ENCODE data around the gene AKNA.

AKNA gene

DNA sequence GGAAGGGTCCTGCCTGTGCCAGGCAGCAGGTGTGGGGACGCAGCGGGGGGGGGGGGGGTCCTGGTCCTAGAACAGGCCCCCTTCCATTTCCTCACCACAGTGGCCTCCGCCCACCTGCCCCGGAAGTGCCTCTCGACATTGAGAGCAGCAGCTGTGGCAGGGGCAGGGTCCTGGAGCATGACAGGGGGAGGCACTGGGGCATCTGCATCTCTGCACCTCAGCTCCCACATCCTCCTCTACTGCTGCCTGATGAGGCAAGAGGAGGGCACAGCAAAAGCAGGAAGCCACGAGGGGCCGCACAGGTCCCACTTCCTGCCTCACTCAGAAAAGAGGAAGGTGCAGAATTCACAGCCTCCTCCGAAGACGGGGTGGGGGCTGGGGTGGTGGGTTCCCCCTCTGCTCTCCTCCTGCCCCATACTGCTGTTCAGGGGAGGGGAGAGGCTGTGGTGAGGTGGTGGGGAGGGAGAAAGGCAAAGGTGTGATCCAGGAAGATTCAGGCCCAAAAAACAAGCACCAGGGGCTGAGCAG is 14.8 kb downstream of the AKNA start:
- peak overlapping the region; percentile 79 to 80 for H3K4me3 Mint-ChIP-seq
- no peaks in the 10 kb centered on the region for H3K27me3 Mint-ChIP-seq
- no peaks in the 10 kb centered on the region for H3K9me3 Mint-ChIP-seq
- peak overlapping the region; percentile 76 to 84 for H3K27ac Mint-ChIP-seq
- peaks cover 69 to 74% of the 10 kb centered on the region in 2 donors for H3K4me1 Mint-ChIP-seq (ENCODE audit: low read depth in 2 of 2)
- peaks cover 97% of the 10 kb centered on the region for H3K36me3 Mint-ChIP-seq (ENCODE audit: insufficient read depth)
- ATAC-seq (replicated peaks) (peak; percentile 75), DNase-seq (peak; percentile 81 to 87 (median 84))

DNA sequence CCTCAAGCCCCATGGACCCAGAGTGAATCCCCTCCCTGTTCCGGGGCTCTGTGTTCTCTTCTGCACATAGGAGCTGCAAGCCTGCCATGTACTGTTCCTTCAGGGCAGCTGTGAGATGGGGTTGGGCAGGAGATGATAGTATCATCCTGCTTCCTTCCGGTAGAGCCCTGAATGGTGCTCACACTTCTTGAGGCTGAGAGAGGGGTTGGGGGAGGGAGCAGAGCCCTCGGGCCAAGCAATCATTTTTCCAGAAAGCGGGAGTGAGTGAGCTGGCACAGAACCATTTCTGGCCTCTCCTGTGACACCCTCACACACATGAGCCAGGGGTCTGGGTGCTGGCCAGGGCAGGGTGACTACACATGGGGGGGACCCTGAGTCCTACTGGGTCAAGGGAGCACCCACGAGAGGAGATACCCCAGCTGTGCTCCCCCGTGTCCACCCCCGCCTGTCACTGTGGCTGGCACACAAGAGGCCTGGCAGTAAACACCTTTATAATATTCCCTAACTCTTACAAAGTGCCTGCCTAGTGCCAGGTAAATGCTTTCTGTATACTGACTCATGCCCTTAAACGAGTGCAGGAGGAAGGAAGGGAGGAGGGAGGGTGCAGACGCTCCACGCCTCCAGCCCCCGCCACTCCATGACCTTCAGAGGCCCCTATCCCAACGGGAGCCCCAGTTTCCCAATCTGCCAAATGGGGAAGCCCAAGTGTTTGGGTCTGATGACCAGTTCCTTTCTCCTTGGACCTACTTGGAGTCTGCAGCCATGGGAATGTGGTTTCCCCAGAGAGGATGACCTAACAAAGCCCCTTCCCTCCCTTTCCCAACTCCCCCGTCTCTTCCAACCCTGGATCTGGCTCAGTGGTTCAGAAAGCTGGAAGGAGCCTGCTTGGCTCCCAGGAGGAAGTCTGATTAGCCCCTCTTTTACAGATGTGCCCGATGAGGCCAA is 15.5 kb downstream of the AKNA start:
- Mint-ChIP-seq H3K27me3 (no peaks in the 10 kb centered on the region), H3K4me3 (peak overlapping the region; percentile 79 to 80), H3K36me3 (ENCODE audit: insufficient read depth) (peaks cover 97% of the 10 kb centered on the region), H3K4me1 (ENCODE audit: low read depth in 2 of 2) (peaks cover 68 to 74% of the 10 kb centered on the region in 2 donors), H3K9me3 (no peaks in the 10 kb centered on the region), H3K27ac (peak overlapping the region; percentile 76 to 84)
- peak; percentile 30 for ATAC-seq (replicated peaks)
- peak; percentile 46 to 58 (median 46) for DNase-seq

GRCh38 chr9:114371343-114371944 is 16.3 kb downstream of the AKNA start:
- H3K9me3 Mint-ChIP-seq, result no peaks in the 10 kb centered on the region
- peak overlapping the region; percentile 76 to 84 for H3K27ac Mint-ChIP-seq
- peaks cover 68 to 74% of the 10 kb centered on the region in 2 donors for H3K4me1 Mint-ChIP-seq (ENCODE audit: low read depth in 2 of 2)
- ATAC-seq (replicated peaks), result no peak
- H3K4me3 Mint-ChIP-seq, result peak overlapping the region; percentile 79 to 80
- no peak for DNase-seq
- H3K27me3 Mint-ChIP-seq, result no peaks in the 10 kb centered on the region
- peaks cover 97% of the 10 kb centered on the region for H3K36me3 Mint-ChIP-seq (ENCODE audit: insufficient read depth)

DNA sequence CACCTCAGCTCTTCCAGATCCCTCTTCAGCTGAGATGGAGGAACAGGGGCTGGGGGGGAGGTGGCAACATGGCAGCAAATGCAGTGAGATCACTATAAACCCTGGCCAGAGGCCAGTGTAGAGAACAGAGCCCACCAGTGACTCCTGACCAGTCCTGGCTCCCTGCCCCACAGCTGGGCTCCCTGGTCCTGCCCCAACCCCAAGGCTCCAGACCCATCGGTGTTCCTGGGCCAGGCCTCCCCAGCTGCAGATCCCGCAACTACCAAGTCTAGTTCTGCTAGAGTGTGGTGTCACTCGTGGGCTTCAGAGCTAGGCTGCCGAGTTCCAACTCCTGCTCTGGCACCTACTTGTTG is 16.8 kb downstream of the AKNA start:
- DNase-seq (no peak), ATAC-seq (replicated peaks) (no peak)
- no peaks in the 10 kb centered on the region for H3K9me3 Mint-ChIP-seq
- peak overlapping the region; percentile 79 to 80 for H3K4me3 Mint-ChIP-seq
- peaks cover 98% of the 10 kb centered on the region for H3K36me3 Mint-ChIP-seq (ENCODE audit: insufficient read depth)
- no peaks in the 10 kb centered on the region for H3K27me3 Mint-ChIP-seq
- peak overlapping the region; percentile 76 to 84 for H3K27ac Mint-ChIP-seq
- peaks cover 70 to 77% of the 10 kb centered on the region in 2 donors for H3K4me1 Mint-ChIP-seq (ENCODE audit: low read depth in 2 of 2)

GRCh38 chr9:114370251-114370967 is 17.4 kb downstream of the AKNA start:
- H3K4me1 Mint-ChIP-seq (ENCODE audit: low read depth in 2 of 2), result peaks cover 65 to 75% of the 10 kb centered on the region in 2 donors
- ATAC-seq (replicated peaks) (no peak), DNase-seq (no peak)
- H3K27ac Mint-ChIP-seq, result peak overlapping the region; percentile 76 to 84
- no peaks in the 10 kb centered on the region for H3K27me3 Mint-ChIP-seq
- peaks cover 97% of the 10 kb centered on the region for H3K36me3 Mint-ChIP-seq (ENCODE audit: insufficient read depth)
- H3K4me3 Mint-ChIP-seq, result peak overlapping the region; percentile 79 to 80
- no peaks in the 10 kb centered on the region for H3K9me3 Mint-ChIP-seq

DNA sequence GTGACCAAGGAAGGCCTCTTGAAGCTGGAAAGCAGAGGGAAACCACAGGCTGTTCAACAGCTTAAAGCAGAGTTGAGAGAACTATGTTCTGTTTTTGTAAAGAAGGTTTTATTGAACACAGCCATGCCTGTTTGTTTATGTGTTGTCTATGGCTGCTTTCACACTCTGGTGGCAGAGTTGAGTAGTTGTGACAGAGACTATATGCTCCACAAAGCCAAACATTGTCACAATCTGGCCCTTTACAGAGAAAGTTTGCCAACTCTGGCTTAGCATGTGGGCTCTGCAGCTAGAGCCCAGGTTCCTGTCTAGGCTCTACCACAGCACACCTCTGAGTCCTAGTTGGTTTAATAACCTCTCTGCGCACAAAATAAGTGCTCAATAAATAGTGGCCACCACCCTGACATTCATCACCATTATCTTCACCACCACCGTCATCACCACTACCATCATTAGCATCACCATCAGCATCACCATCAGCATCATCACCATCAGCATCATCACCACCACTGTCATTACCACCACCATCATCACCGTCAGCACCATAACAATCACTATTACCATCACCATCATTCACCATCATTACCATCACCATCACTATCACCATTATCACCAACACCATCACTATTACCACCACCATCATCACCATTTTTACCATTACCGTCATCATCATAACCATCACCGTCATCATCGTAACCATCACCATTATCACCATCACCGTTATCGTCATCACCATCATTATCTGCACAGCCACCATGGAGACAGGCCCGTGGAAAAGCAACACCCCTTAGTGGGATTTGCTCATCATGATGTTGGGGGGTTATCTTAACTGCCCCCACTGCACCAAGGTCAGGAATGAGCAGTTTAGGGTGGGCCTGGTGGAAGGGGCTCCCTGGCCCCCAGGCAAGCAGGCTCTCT is 18.3 kb downstream of the AKNA start:
- peak; percentile 32 for ATAC-seq (replicated peaks)
- Mint-ChIP-seq H3K27me3 (no peaks in the 10 kb centered on the region), H3K4me3 (peak overlapping the region; percentile 3 to 7), H3K27ac (peak overlapping the region; percentile 76 to 84), H3K4me1 (ENCODE audit: low read depth in 2 of 2) (peaks cover 63 to 70% of the 10 kb centered on the region in 2 donors), H3K36me3 (ENCODE audit: insufficient read depth) (peaks cover 95% of the 10 kb centered on the region), H3K9me3 (no peaks in the 10 kb centered on the region)
- DNase-seq, result peak; percentile 50 to 59 (median 52)

DNA sequence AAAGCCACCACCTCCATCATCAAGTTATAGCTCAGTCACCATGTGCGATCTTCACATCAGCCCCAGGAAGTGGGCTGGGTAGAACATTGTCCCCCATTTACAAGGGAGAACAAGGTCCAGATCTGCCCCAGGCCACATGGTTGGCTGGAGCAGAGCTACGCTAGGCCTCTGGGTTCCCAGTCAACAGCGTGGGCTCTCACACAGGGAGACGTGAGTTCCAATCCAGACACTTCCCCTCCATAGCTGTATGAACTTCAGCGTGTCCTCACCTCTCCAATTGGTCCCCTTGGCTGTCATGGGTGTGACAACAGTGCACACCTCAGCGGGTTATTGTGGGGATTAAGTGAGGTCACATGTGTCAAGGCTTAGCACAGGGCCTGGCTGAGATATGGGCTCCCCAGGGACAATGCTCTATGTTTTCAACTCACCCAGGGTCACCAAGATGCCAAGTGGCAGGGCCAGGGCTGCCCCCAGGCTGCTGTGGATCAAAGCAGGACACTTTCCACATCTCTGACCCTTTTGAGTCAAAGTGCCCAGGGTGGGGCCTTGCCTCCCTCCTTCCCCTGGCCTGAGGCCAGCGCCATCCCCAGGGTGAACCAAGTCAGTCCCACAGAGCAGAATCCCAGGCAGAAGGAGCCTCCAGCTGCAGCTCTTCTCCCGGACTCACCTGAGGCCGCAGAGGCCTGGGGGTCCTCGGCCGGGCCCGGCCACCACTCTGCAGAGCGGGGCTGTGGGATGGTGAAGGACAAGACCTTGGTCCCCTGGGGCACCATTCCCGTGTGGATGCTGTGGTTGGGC is 19.8 kb downstream of the AKNA start:
- ATAC-seq (replicated peaks), result no peak
- DNase-seq, result no peak
- H3K27me3 Mint-ChIP-seq, result no peaks in the 10 kb centered on the region
- peaks cover 64 to 72% of the 10 kb centered on the region in 2 donors for H3K4me1 Mint-ChIP-seq (ENCODE audit: low read depth in 2 of 2)
- peaks cover 95% of the 10 kb centered on the region for H3K36me3 Mint-ChIP-seq (ENCODE audit: insufficient read depth)
- H3K4me3 Mint-ChIP-seq, result peak overlapping the region; percentile 43 to 52
- H3K9me3 Mint-ChIP-seq, result no peaks in the 10 kb centered on the region
- peak overlapping the region; percentile 76 to 84 for H3K27ac Mint-ChIP-seq

GRCh38 chr9:114367366-114367765 is 20.4 kb downstream of the AKNA start:
- DNase-seq, result no peak
- Mint-ChIP-seq H3K27ac (peak overlapping the region; percentile 76 to 84), H3K36me3 (ENCODE audit: insufficient read depth) (peaks cover 95% of the 10 kb centered on the region), H3K4me3 (peak overlapping the region; percentile 52 to 79), H3K9me3 (no peaks in the 10 kb centered on the region), H3K4me1 (ENCODE audit: low read depth in 2 of 2) (peaks cover 60 to 69% of the 10 kb centered on the region in 2 donors), H3K27me3 (no peaks in the 10 kb centered on the region)
- no peak for ATAC-seq (replicated peaks)

- peaks cover 95% of the 10 kb centered on the region for H3K36me3 Mint-ChIP-seq (ENCODE audit: insufficient read depth)
- H3K27ac Mint-ChIP-seq, result peak overlapping the region; percentile 76 to 84
- H3K9me3 Mint-ChIP-seq, result no peaks in the 10 kb centered on the region
- no peaks in the 10 kb centered on the region for H3K27me3 Mint-ChIP-seq
- H3K4me1 Mint-ChIP-seq (ENCODE audit: low read depth in 2 of 2), result peaks cover 54 to 68% of the 10 kb centered on the region in 2 donors
- ATAC-seq (replicated peaks) (peak; percentile 43), DNase-seq (peak in 2 of 3 experiments; percentile 38 to 47)
- peak overlapping the region; percentile 52 to 79 for H3K4me3 Mint-ChIP-seq
Measured at GRCh38 chr9:114366334-114367128, 21.3 kb downstream of the AKNA start.

DNA sequence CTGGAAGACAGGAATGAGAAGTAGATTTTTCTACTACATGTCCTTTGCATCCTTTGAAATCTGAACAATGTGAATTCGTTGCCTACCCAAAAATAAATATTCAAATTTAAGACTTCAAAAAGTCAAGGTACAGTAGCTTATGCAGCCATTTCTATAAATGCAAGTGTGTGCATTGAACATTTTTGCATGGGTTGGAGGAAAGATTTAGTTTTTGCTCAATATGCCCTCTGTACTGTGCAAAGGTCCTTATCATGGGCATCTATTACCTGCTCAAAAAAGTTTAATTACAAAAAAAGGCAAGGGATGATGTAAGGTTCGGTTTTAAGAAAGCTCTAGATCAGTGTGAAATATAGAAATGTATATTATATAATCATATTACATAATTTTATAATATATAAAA is 22.6 kb downstream of the AKNA start:
- no peaks in the 10 kb centered on the region for H3K27me3 Mint-ChIP-seq
- H3K4me3 Mint-ChIP-seq, result no peak overlapping the region
- H3K27ac Mint-ChIP-seq, result peak overlapping the region in 1 of 2 donors; percentile 91
- no peak for ATAC-seq (replicated peaks)
- DNase-seq, result no peak
- H3K9me3 Mint-ChIP-seq, result no peaks in the 10 kb centered on the region
- H3K4me1 Mint-ChIP-seq (ENCODE audit: low read depth in 2 of 2), result peaks cover 64 to 77% of the 10 kb centered on the region in 2 donors
- H3K36me3 Mint-ChIP-seq (ENCODE audit: insufficient read depth), result peaks cover 95% of the 10 kb centered on the region
